HCEC 1CT (cell line): ENCODE results near the gene OPTN.
"Not testable (repeated sequence)": the region's sequence is repeated elsewhere in the genome, so short reads cannot be mapped to it uniquely, and the experiment has no call there.

Source experiments
- DNase-seq: peaks from one replicate; pipeline ENCODE4 v3.0.0-alpha.2; 2017

The OPTN gene

DNA sequence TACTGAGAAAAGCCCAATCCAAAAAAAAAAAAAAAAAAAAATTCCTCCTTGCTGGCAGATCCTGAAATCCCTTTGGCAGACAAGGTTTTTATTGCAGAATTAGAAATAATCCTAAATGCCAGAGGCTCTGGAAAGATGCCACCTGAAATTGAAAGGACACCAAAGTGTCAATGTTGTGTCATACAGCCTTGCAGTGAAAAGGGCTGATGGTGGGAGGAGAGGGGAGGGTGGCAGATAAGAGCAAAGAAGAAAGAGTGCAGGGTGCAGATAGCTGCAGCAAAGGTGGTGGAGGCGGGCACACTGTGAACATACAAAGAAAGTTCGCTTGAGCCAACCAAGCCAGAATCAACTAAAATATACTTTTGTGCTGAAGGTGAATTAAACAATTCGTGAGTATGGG is 8.2 kb upstream of the OPTN start:
- no peak for DNase-seq

DNA sequence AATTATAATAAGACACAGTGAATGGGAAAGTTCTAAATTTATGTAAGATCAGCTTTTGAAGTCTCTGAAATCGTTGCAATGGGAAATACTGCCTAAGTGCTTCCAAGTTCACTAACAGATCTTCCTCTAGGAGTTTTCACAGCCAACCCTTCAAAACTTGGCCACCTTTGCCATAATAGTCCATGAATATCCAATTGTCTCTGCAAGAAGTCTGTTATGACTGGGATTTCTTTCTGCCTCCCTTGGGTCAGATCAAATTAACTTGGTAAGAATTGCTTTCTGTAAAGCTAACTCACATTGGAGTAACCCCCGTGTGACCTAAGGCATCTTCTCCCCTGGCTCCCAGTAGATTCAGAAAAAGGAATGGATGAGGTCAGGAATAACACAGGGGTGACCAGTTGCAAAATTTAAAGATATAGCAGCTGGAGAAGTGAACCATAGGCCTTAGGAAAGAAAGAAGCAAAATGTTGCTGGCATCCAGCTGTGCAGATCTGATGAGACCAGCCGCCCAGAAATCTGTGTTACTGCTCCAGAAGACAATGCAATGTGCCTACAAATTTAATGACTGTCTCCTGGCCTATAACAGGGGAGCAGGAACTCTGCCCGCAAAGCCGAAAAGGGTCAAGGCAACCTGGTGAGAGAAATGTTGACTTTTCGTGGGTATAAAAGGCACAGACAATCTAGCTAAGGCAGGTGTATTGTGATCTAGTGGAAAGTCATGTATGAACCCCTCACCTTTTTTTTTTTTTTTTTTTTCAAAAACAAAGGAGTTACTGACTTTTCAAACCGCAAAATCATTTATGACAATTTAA is 7.5 kb upstream of the OPTN start:
- no peak for DNase-seq

DNA sequence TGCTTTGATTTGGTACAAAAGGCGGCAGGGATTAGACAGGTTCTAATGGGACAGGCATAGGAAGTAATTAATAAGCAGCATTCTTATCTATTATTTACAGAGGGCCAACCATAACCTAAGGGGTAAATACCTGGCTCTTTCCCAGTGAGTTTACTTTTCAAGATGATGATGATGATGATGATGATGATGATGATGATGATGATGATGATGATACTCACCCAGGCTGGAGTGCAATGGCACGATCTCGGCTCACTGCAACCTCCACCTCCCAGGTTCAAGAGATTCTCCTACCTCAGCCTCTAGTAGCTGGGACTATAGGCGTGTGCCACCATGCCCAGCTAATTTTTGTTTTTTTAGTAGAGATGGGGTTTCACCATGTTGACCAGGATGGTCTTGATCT is 5.9 kb upstream of the OPTN start:
- not testable (repeated sequence) for DNase-seq

DNA sequence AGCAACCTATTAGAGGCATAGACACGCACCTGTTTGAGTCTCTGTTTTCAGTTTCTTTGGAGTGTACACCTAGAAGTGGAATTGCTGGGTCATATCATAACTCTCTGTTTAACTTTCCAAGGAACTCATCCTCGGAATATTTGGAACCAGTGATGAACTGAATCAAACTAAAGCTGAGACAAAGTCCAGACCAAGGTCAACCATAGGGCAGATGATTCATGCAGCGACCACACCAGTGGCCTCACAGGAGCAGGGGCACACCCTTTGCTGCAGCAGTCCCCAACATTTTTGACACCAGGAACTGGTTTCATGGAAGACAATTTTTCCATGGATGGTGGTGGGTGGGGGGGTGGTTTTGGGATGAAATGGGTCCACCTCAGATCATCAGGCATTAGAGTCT is 4.9 kb upstream of the OPTN start:
- no peak for DNase-seq

DNA sequence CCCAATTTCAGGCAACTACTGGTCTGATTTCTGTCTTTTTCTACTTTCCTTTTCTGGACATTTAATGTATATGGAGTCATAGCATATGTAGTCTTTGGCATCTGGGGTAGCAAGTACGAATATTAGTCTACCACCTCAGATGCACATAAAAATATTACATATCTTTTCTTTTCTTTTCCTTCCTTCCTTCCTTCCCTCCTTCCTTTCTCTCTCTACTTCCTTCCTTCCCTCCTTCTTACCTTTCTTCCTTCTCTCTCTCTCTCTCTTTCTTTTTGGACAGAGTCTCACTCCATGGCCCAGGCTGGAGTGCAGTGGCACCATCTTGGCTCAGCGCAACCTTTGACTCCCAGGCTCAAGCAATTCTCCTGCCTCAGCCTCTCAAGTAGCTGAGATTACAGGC is 4.0 kb upstream of the OPTN start:
- no peak for DNase-seq

DNA sequence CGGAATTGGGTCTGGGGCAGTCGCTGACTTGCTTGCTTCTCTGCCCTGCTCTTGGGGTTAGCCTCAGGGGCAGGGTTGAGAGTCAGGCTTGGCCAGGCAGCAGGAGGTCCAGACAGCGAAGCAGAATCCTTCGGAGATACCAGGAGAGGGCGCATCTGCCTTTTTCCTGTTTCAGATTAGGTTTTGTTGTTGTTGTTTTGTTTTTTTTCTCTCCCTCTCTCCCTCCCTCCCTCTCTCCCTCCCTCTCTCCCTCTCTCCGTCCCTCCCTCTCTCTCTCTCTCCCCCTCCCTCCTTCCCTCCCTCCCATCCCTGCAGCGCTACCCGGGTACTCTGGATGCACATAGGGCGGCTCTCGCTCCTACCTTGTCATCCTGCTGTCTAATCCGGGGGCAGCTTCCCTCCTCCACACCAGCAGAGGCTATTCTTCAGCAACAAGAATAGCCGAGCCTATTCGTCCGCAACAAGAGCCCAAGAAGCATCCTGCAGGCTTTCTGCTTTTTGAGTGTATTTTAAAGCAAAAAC is 758 bp upstream of the OPTN start:
- DNase-seq = peak; percentile 70

DNA sequence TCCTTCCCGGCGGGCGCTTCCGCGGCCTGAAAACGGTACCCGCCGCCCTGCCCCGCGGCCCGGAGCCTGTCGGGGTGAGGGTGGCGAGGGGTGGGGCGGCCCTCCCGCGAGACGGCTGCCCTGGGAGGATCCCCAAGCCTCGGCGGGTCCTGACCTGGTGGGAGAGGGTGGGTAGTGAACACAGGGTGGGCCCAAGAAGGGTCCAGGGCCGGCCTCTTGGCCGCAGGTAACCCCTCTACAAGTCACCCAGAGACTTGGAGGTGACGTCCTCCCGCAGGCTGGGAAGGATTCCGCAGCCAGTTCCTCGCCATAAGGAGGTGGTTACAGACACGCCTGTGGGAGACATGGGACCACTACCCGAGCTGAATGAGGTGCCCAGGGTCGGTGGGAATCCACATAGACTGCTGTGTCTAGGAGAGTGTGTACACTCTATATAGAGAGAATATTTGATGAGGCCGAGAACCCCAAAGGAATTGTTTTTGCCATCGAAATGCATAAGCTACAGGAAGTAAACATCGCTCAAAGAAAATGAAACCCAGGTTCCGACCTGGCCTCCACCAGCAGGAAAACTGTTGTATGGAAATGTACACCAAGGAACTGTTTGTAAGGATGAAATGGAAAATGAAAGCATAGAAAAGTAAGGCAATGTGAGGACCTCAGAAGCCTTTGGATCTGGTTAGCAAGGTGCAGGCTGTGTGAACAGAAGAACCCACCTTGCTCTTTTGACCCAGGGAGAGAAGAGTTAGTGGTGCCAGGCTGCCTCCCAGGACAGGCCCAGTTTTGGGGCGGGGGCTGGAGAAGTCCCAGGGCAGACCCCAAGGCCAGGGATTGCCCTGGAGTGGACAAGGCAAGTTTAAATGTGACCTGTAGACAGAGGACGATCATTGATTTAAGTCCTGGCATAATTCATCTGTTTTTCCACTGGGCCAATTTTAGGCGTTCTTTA is 659 bp downstream of the OPTN start:
- peak; percentile 30 for DNase-seq

DNA sequence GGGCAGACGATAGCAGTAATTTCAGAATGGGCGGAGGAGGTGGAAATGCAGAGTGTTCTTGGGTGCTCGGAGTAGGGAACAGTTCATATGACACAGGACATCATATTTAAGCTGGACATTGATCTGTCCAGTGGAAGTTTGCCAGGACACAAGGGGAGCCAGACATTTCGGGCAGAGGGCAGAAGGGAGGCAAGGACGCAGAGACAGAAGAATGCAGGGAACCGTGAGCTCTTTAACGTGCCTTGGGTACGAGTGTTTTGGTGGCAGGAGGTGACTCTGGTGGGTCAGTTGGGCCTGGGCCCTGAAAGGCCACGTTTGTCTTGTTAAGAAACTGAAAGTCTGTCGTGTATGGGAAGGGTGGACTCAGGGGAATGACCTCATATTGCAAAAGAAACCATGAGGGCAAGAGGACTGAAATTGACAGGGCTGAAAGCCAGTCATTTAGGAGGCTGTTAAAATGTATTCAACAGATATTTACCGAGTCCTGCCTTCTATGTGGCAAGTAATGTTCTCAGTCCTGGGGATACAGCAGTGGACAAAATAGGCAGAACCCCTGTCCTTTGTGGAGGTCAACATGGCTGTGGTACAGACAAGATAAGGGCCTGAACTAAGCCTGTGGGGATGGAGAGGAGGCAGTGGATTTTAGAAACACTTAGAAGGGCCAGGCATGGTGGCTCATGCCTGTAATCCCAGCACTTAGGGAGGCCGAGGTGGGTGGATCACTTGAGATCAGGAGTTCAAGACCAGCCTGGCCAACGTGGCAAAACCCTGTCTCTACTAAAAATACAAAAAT is 2.2 kb downstream of the OPTN start:
- DNase-seq = peak; percentile 9

DNA sequence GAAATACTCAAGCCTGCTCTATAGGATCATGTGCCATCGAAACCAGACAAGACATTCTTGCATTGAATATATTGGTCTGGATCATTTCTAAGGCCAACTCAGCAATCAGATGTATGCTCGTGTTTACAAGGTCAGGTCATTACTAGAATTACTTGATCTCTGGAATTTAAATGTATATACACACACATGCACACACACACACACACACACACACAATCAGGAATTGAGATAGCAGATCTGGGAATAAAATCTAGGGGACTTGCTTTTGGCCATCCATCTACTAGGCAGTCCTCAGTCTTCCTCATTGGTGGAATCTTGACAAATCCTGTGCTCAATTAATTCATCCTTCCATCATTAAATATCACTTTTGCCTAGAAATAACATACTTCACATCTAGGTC is 3.6 kb downstream of the OPTN start:
- no peak for DNase-seq

DNA sequence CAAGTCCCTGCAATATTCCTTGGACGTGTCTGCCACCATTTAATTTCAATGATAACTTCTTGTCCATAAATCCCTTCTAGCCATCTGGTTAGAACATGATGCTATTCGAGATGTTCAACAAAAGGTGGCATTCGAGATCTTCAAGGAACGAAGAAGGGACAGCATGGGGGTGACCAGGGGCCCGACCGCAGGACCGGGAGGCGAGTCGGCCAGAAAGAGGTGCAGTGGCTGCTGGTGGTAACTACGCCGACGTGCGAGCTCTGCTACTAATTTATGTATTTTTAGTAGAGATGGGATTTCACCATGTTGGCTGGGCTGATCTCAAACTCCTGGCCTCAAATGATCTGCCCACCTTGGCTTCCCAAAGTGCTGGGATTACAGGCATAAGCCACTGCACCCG is 4.7 kb downstream of the OPTN start:
- no peak for DNase-seq

DNA sequence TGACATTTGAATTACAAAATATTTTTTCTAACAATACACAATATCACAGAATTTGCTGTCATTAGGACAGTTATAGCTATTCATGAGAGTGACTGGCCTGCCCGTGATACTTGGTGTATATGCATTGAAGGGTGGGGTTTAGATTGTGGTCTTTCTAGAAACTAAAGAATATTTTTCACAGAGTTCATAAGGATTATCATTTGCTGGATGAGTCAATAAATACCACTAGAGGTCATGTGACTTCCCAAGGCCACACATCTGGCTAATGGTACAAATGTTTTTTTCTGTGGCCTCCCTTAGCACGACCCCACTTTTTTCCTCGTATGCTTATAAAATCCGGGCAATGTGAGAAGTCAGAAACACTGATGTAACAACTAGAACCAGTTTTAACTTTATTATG is 5.2 kb downstream of the OPTN start:
- peak; percentile 35 for DNase-seq

DNA sequence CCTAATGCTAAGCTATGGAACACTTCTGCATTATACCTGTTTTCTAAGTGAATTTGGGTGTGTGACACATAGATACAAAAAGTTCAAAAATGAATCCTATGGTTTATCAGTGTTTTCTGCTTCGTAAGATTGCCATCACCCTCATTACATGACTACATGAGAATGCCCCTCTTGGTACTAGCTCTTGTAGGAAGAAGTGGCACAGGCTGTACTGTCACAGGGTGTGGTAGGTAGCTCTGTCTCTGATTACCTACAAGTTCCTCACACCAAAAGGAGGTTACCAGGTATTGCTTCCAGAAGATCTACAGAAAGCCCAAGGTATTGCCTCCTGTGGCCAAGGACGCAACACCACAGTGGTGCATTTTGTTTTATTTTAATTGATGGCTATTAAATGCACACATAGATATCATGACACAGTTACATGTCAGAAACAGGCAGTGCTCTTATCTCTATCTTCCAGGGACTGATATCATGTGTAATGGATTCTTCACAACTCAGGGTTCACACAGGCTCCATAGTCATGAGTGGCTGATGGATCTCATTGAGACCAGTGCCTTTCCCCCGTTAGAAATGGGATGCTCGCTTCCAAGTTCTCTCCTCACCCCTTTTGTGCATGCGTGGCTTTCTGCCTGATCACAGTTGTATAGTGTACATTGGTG is 6.6 kb downstream of the OPTN start:
- no peak for DNase-seq

DNA sequence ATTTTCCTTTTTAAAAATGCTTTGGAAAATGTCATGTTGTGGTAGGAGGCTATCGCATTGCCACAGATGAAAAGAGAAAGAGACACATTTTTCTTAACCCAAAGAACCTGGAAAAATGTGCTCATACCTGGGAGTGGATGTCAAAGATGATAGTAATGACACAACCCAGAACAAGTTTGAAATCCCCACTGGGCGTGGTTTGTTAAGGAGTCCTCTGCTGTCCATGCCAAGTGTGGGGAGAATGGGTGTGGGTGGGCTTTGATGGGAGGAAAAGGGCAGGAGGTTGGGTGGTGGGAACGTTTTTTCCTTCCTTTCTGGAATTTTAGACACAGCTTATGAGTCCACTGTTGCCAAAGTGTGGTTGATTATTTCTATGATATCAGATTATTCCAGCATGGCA is 10.9 kb downstream of the OPTN start:
- no peak for DNase-seq

DNA sequence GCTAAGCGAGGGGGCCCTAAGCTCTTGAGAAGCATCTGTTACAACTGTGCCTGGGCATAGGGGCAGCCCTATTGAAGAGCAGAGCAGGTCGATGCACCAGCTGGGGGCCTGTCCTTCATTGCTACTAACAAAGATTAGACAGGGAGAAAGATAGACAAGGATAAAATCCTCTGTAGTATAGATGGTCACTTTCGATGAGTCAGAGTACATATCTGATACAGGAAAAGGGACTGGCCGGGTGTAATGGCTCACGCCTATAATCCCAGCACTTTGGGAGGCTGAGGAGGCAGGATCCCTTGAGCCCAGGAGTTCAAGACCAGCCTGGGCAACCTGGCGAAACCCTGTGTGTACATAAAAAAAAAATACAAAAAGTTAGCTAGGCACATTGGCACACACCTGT is 13.6 kb downstream of the OPTN start:
- no peak for DNase-seq

DNA sequence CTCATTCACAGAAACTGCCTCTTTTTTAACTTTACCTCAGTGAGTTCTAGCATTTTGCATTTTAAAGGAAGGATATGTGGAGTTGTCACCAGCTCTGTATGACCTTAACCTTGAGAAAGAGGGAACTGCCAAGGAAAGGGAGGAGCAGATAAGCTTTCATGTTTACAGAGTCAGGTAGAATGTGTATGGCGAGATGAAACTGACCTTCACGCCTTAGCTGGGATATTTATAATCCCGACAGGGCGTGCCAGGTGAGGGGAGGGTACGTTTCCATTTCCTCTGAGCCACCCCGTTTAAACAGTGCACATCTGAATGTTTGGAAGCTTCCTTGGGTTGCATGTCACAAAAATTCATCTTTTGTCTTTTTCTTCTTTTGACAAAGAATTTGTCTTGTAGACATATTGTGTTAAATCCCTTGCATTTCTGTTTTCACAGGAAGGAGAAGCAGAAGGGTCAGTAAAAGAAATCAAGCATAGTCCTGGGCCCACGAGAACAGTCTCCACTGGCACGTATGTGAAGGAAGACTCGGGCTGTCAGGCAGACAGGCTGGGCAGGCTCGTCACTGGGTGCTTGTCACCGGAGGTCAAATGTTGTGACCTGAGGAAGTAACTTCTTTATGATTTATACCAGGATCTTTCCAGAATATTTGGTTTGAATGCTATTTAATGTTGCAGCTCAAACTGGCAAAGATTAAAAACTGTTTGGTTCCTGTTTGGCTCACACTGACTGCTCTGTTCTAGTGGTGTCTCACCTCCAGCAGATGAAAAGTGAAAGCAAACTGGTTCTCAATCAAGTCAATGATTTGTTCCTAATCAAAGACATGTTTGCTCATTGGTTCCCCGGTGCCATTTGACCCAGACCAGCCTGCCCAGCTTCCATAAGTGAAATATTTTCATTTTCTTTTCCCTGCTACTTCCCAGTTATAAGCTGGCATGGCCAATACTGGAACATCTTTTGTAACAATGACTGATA is 16.2 kb downstream of the OPTN start:
- DNase-seq = no peak

DNA sequence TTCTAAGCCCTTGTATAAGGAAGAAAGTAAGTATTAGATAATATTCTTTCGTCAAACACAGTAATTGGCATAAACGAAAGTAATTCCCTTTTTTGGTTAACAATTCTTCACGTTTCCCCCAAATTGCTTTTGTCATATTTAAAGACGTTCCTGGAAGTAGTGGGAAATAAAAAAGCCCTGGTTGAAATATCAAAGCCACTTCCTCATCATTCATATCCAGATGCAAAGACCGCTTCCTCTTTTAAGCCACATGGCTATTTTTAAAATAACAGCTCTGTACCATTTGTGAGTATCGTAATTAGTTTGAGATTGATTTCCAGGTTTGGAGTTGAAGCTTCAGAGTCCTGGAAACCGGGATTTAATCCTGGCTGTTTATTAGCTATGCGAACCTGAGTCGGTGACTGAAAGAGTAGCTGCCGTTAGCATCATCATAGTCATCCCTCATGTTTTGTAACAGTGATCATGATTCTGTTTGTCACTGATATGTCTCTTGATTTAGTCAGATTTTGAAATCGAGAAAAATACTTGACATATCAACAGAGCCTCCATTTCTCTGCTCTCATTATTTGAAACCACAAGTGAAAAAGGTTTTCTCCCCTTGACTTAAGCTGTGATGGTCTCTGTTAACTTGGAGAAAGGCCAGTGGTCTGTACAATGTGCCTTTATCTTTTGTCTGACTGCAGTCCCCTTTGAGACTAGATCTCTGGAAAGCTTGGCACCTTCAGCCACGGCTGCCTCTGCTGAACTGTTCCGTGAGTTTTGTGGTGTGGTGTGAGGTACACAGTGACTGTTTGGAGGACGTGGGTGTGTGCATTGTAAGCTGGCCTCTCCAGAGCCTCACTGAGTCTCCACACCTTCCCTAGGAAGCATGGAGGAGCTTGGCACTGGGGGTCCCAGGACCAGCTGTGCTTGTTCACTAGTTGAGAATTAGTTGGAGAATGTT is 18.1 kb downstream of the OPTN start:
- no peak for DNase-seq

DNA sequence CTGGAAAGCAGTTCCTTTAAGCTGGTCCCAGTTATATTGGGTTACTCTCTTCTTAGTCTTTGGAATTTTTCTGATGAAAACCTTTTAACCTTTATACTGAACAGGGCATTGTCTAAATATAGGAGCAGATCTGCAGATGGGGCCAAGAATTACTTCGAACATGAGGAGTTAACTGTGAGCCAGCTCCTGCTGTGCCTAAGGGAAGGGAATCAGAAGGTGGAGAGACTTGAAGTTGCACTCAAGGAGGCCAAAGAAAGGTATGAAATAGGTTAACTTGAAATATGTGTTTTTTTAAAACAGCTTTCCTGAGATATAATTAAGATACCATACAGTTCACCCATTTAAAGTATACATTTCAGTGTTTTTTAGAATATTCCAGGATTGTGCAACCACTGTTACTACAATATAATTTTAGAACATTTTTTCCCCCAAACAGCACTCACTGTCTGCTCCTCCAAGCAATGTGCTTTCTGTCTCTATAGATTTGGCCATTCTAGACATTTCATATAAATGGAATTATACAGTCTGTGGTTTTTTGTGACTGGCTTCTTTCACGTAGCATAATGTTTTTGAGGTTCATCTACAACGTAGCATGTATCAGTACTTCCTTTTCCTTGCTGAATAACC is 18.9 kb downstream of the OPTN start:
- no peak for DNase-seq

DNA sequence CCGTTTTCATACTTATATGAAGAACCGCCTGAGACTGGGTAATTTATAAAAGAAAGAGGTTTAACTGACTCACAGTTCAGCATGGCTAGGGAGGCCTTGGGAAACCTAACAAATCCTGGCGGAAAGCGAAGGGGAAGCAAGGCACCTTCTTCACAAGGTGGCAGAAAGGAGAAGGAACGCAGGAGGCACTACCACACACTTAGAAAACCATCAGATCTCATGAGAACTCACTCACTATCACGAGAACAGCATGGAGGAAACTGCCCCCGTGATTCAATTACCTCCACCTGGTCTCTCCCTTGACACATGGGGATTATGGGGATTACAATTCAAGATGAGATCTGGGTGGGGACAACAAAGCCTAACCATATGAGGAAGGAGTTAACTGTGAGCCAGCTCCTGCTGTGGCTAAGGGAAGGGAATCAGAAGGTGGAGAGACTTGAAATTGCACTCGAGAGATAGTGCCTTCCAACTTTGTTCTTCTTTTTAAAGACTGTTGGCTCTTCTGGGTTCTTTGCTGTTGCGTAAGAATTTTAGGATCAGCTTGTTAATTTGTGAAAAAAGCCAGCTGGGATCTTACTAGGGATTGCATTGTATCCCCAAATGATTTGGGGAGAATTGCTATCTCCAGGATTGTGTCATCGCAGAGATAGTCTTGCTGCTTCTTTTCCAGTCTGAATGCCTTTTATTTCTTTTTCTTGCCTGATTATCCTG is 21.0 kb downstream of the OPTN start:
- peak; percentile 30 for DNase-seq

DNA sequence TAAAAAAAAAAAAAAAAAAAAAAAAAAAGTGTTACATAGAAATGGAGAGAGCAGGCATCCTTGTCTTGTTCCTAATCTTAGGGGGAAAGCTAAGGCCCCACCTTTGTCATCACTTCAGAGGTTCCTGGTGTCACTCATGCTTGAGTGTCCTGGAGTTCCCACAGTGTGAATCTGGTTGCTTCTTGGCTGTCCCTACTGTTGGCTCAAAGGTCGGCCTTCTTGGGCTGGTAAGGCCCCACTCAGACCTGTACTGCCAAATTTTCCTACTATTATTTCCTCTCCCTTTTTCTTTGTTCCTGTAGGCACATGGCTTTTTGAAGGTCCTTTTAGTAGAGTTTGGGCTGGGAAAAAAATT is 21.5 kb downstream of the OPTN start:
- no peak for DNase-seq
